ENCODE measurements around the gene UTS2B.
A peak's percentile ranks its signal among the peaks of the same experiment; 100 is the strongest.

The UTS2B gene

DNA sequence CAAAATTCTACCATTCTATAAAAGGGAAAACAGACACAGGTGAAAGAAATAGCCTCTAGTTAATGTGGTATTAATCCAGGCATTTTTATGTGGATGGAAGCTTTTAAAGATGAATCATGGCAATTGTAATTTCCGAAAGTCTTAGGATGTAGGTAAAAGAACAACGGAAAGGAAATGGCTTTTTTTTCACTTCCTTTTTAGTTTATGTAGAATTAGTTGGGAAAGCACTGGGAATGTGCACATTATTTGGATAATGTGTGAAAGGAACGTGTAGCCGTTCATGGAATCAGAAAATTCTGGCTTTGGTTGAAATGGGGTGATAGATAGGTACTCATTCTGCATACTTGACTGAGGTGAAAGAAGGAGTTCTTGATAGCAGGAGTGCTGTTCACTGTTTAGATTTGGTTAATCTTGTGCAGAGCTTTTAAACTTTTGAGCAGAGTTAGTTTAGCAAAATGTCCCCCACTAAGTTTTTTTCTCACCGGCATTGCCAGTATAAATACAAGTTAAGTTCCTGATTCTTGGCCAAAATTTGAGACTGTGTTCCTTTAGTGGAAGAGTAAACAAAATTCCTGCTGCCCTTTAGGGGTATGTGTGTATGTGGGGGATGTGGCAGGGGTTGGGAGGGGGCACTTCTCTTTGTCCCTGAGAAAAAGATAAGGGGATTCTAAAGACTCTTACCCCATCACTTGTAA lies 20.2 kb upstream of the UTS2B start:
- DNase-seq: no peak

DNA sequence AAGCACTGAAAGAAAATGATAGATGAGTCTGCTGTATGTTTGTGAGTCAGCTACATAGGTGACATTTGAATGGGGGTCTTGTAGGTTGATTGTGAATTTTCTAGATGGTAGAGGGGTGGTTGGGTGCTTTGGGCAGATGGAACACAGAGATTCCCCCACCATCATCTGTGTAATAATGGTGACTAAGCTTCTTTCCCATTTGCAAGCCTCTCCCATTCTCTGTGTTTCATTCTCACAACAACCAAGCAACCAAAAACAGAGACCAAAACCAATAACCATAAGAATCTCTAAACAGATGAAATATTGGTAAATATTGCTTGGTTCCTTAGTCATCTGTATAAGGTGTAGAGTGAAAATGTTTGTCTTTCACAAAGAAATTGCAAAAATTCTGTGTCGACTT lies 17.8 kb upstream of the UTS2B start:
- no peak for DNase-seq

DNA sequence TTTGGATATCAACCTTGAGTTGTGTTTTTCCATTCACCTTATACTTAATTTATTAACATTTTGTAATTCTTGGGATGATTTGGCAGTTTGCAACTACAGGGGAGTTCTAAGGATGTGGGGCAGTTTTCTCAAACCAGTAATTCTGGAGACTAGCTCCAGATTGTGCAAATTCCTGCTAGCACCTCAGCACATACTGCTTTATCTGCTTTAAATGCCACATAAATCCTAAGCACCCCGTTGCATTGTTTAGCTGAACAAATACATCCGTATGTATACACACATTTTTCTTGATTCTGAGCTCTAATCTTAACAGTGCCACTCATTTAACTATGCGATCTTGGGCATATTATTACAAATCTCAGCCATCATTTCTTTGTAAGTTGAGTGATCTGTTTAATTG lies 16.9 kb upstream of the UTS2B start:
- DNase-seq: no peak

DNA sequence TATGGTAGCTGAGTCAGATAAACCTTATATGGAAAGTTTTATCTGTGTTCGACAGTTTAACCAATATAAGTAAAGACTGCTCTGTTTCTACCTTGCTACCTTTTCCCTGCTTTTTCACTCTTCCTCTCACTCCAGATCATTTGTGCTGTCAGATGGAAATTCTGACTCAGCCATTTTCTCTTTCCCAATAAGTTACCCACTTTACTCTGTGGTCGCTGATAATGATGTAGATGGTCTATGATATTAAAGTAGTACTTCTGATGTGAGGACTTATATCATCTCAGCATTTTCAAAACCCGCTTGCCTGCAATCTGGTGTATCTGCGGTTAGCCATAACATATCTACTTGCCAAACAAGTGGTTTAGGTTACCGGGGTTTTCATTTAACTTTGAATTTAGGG lies 15.0 kb upstream of the UTS2B start:
- DNase-seq: no peak

DNA sequence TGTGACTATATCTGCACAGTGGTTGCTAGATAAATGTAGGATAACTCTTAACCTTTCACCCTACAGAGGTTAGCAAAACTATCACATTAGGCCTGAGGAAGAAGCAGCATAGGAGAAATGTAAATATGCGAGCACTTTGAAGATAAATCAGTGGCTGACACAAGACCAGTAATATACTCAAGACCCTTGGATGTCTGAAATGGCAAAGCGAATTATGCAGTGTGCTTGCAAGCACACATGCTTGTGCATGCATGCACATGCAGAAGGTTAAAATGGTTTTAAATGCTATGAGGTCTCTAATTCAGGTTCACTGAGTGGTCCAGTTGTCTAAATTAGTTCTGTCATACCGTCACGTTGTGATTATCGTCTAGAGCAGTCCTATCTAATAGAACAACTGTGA lies 13.6 kb upstream of the UTS2B start:
- DNase-seq: no peak

DNA sequence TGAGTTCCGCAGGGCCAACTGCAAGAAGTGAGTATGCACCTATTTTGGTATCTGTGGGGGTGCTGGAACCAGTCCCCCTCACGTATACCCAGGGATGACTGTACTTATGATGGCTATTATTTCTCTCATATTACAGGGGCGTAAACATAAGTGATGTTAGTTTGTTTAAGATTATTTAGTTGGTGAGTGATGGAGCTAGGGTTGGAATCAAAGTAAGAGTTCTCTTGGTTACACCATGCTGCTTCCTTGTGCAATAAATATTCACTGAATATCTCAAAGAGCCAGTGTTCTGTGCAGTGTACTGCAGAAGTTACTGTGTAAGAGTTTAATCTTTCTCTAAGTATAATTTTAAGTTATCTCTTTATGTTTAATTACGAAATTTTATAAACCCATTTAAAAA lies 12.8 kb upstream of the UTS2B start:
- DNase-seq: no peak

DNA sequence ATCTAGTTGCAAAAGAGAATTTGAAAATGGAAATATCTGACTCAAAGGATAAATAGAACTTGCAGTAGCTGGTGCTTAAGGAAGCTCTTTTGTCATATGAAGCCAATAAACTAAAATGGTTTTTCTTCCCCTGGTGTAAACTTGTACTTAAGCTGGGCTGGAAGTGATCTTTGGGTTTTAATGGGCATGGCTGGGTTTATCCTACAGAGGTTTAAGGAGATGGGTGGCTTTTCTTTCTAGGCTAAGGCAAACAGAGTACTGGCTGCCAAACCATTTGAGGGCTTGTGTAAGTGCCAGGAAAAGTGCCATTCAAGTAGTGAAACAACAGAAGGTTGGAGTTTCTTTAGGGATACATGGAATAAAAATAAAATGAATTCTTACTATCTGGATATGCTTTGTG lies 12.1 kb upstream of the UTS2B start:
- no peak for DNase-seq

DNA sequence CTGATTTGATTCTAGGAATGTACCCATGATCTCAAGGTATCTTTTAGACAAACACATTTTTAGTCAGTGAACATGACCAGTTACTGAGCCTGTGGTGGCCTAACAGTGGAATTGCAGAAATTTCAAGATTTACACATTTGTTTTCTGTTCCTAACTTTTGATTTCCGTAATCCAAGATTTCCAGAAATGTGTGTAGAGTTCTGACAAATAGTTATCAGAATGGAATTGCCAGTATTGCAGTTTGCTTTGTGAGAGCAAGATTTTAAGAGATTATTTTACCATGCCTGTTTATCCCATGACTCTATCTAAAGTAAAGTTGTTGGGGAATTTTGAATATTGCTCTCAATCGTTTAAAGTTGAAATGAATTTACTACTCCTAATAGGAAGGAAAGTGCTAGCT lies 11.7 kb upstream of the UTS2B start:
- no peak for DNase-seq

DNA sequence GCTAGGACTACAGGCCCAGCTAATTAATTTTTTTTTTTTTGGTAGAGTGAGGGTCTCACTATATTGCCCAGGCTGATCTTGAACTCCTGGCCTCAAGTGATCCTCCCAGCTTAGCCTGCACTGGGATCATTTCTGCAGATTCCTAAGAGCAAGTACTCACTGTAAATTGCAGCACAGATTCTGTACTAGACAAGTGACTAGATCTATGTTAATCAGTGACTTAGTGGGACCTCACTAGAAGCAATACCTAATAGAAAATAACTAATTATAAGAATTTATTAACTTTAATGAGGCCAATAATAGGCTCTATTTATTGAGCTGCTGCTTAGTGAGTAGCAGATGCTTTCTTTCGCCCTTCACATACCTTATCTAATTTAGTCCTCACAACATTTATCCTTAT lies 10.6 kb upstream of the UTS2B start:
- DNase-seq: no peak

DNA sequence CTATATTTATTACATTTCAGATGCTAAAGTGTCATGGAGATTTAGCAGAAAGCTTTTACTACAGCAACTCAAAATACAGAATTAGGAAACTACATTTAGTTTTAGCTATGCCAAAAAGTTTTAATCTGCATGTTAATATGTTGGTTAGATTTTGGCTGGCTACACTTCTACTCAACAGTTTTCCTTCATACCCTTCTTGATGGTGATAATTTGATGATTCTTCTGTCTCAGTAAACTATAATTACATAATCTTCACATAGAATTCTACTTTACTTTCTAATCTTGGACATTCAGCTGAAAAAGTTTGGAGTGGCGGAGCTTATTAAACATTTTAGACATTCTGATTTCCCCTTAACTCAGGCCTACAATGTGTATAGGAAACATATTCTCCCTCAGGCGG lies 10.0 kb upstream of the UTS2B start:
- DNase-seq: no peak

DNA sequence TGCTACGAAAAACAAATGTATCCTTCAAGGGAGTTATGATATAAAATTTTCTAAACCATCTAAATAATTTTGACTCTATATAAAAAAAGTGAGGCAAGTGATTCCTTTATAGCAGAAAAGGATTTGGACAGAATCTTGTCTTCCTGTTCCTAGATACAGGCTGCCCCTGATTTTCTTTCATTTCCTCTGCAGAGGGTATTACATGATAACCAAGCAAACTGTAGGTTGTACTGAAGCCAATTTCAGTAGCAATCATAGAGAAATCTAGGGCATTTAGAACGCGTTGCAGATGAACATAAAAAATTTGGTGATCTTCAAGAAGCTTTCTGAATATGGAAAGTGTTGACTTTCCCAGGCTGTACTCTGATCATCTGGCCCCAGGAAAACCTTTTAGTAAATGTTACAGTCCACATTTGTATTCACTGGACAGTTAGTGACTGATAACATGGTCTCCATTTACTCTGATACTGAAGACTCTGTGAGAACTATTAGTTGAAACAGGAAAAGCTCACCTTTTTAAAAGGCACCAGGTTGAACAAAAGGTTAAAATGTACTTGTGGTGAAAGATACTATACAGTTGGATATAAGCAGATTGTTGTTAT lies 9.1 kb upstream of the UTS2B start:
- no peak for DNase-seq

DNA sequence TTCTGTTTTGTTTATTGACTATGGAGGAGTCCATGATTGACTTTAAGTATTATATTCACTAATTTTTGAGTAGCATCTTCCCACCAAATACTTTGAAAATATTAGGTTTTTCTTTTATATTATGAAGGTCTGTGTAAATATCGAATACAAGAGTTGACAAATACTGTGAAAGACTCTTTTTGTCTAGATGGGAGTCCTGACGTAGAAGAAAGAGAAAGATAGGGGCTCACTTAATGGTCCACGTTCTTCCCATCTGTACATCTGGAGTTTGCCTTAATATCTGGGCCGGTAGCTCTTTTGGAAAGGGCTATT lies 7.8 kb upstream of the UTS2B start:
- no peak for DNase-seq

DNA sequence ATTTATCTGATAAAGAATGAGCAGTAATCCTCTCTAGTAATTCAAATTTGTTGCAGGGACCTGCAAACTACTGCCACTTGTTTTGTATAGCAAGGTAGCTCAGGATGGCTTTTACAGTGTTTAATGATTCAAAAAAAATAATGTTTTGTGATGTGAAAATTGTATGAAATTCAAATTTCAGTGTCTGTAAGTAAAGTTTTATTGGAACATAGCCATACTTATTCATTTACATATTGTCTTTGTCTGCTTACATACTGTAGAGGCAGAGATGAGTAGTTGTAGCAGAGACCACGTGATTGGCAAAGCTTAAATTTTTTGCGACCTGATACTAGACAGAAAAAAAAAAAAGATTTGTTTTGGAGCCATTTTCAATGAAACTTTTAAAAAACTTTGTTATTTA lies 6.5 kb upstream of the UTS2B start:
- no peak for DNase-seq

DNA sequence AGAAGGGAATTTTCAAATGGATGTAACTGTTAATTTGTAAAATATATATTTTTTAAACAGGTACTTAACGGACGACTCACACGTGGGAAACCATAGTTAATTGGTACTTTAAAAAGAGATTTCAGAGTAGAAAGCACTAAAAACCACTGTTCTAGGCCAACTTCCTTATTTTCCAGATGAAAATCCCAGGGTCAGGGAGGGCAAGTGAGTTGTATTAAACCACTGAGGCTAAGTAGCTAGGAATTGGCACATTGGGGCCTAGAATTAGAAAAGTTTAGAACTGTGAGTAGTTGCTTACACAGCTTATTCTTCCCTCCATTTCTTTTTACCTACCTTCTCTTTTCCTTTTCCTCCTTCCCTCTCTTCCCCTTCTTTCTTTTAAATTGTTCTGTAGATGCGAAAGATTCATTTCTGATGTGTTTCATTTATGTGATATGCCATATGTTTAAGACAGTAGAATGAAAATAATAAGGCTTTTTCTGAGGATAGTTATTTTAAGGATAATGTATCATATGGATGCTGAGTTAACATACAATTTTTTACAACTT lies 4.1 kb upstream of the UTS2B start:
- no peak for DNase-seq

DNA sequence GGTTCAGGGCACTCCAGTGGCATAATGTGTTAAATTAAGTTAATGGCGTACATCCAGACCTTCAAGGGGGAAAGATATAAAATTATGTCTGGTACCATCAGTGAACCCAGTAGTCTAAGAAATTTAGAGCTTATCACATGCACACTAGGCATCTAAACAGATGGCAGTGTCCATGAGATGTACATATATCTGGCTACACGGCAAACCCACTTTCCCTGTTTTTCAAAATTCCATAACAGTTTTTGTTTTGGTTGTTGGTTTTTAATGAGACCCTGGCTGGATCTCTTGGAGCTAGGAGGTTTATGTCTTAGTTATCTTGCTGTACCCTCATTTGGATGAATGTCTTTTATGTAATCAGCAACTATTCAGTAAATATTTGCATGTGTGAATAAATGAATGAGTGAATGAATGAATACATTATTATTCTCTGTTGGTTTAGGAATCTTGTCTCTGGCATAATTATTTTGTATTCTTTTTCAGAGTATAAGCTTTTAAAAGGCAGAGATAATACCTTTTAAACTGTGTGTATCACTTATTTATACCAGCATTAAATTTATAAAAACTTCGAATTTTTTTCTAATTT lies 3.1 kb upstream of the UTS2B start:
- DNase-seq: no peak

DNA sequence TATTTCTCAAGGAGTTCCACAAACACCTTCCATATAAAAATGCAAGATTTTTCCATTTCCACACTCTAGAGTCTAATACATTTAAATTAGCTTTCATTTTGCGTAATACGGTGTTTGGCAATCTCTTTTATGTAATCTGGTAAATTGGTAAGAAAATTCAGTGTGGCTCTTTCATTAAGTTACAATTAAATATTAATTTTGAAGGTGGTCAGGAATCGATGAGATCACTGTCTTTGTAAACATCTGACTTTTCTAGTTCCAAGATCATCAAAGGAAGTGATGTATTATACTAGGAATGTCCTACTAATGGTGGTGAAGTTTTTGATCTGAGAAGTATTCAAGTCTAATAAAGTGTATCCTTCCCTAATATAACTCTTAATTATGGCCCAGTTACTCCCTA lies 1.1 kb upstream of the UTS2B start:
- no peak for DNase-seq

DNA sequence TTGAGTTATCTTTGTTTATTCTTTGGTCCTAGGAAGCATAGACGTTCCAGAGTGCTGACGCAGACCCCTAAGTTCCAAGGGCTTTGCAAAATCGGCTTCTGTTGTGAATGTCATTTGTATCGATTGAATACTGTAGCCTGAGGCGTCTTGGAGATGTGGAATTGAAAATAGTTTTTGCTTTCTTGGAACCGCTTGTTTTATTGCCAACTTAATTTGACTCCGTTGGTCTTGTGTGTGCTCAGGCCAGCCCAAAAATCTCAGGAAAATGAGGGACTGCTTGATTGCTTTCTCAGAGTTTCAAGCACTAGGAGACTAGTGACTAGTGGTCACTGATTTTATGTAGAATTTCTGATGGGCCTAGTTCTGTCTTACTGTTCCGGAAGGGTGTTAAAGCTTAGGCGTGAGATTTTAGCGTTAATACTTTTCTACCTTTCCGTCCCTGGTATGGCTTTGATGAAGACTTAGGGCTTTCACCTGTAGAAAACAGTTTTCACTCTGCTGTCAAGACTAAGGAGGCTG lies 263 bp upstream of the UTS2B start:
- no peak for DNase-seq

DNA sequence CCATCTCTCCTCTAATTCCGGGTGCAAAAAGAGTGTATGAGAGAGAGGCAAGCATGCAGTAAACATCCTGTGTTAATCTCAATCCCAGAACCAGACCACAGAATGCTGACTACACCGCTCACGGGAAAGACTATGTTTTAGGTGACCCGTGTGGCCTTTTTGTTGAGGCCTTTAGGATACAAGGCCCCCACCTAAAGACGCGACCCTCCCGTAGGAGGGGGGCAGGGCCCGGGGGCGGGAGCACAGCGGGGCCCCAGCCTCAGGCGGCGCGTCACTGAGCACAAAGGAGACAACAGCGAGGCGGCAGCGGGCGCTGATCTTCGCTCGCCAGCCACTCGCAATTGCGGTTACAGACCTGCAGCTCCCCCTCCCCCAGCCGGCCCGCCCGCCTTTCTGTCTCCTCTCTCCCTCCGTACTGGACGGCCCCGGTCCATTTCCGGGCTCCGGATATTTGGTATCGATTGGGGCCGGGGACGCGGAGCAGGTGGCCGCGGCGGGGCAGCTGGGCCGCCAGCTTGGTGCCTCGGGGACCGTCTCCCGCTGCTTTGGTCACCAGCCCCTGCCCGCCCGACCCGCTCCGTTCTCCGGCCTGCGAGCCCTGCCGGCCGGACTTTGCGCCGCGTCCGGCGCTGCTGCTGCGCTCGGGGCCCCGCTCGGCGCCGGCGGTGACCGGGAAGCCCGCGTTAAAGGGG lies 1.2 kb downstream of the UTS2B start, which contains the start of gene CCDC50:
Gene CCDC50, plus strand, starts transcription at position 433 of the 692 bp plus-strand sequence. CDS start 281 bp downstream, outside the sequence.
- DNase-seq: peak; percentile 70

DNA sequence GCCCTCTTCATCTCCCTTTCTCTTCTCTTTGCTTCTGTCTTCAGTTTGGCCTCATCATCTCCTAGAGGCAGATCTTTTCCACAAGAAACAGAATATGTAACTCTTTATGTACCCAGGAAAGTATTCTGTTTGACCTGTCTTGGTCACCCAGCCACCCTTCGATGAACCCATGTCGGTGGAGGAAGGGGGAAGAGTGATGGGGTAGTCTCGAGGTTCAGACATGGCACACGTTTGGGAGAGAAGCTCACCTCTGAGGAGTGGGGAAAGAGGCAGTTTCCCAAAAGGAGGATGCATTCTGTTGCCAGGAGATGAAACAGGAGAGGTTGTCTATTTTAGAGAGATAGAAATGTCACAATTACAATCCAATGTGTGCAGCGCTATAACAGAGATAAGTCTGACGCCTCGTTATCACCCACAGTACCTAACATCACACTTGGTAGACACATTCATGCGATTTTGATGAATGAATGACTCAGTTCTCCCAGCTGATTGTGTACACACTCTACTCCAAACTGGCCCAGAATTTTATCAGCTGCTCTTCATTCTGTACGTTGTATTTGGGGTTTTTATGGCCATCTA lies 1.9 kb downstream of the UTS2B start:
- peak; percentile 88 for DNase-seq

DNA sequence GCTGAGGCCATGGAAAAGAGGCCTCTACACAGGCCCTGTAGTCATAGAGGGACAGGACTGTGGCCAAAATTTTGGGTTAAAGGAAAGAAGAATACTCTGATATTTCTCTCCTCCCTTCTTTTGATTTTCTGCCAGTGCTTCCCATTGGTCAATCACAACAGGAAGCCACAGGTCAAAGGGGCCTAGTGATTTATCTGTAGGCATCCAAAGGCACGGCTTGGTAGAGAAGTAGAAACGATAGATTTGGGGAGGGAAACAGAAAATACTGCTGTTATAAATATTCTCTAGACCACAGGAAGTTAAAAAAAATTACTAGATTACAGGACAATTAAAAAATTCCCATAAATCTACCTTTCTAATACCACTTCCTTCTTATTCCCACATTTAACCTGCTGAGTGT lies 2.8 kb downstream of the UTS2B start:
- DNase-seq: no peak

DNA sequence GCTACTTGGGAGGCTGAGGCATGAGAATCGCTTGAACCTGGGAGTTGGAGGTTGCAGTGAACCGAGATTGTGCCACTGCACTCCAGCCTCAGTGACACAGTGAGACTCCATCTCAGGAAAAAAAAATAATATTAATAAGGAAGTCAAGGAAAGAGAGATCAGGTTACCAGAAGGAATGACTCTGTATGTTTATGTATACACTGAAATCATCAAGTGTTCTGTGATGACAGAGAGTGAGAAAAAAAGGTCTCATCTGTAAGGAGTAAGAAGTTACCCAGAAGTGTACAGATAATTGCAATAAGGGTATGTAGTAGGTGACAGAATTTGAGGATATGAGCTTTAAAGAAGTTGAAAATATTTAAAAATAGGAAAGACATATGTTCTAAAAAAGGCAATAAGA lies 5.4 kb downstream of the UTS2B start:
- no peak for DNase-seq

DNA sequence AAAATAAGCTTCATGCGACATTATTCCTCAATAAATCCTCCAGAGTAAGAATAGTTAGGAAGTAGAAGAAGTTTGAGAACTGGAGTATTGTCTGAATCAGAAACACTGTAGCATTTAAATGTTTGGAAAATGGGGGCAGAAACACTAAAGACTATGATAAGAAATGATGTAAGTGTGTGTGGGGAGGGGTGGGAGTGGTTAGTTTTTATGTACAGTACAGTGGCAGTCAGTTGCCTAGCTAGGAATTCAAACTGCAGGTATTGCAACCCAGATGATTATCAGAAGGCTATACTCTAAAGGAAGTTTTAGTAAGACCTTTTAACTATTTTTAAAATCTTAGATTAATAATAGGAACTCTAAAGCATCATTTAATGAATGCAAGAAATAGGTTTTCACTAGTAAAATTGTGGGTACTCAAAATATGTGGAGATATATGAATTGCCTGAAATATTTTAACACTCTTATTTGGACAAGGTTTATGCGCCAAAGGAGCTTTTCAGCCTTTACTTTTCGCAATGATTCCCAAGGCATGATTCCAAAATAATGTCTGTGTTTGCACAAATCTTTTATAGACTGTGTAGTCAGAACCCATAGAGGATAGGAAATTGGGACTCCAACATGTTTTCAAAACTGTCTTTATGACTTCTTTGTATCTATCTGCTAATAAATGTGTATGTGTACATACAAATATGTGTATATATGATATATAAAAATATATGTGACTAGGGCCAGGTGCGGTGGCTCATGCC lies 9.1 kb downstream of the UTS2B start:
- no peak for DNase-seq

DNA sequence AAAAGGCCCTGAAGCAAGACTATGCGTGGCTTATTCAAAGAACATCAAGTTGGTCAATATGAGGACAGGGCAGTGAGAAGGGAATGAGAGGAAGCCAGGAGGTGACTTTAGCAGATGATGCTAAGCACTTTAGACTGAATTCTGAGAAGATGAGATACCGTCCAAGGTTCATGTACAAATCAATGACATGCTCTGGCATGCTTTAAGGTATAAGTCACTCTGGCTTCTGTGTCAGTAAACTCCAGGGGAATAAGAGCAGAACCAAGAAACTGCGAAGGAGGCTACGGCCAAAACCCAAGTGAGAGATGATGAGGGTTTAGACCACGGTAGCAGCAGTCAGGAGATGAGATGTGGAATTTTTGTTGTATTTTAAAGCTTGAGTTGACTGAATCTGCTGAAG lies 10.0 kb downstream of the UTS2B start:
- DNase-seq: no peak
